Breast epithelium (tissue), 3 donors: Measurements from ENCODE around the gene NPHP3.

Source experiments
- CTCF ChIP-seq, 3 donors: fragments of 450-650 bp; IDR thresholded peaks; one replicate each; pipeline ENCODE4 v1.5.1; 2016 to 2017; ENCODE audit warnings: antibody characterized with exemption in 3 of 3, mild to moderate bottlenecking in 3 of 3, moderate library complexity in 3 of 3
- POLR2A ChIP-seq: fragments of 450-650 bp; IDR thresholded peaks from one replicate; pipeline ENCODE4 v1.6.1; 2016; ENCODE audit warnings: antibody characterized with exemption, mild to moderate bottlenecking, moderate library complexity
- POLR2AphosphoS5 ChIP-seq, 3 donors: sonication (generic); formaldehyde crosslinking; IDR thresholded peaks; one replicate each; pipeline ENCODE4 v1.6.1; 2017; ENCODE audit warnings: antibody characterized with exemption in 3 of 3

DNA sequence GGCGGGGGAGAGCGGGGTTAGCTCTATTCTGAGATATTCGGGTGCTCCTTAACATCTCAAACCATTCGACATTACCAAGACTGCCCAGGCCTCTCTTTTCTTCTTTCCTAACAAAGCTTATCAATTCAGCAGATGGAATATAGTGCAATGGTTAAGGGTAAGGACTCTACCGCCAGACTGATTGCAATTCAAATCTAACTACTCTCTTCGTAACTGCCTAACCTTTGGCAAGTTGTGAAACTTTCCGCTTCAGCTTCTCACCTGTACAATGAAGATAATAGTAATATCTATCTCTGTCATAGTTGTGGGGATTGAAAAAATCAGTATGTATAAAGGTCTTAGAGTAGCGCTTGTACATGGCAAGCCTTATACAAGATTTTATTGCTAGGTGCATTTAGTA is 61.1 kb downstream of the NPHP3 start:
- TF ChIP-seq CTCF (IDR thresholded peaks at IDR 0.05) (no peak), POLR2AphosphoS5 (IDR thresholded peaks at IDR 0.05) (no peak), POLR2A (no peak)
